GM18907 (cell line): Measurements from ENCODE around the gene SLC26A5.
"Not testable (repeated sequence)": the region's sequence is repeated elsewhere in the genome, so short reads cannot be mapped to it uniquely, and the experiment has no call there.

Source experiments
- ATAC-seq: cut with Tn5 transposase; IDR thresholded peaks from one replicate; pipeline ENCODE4 v1.9.1; 2021; ENCODE audit warnings: mild to moderate bottlenecking, moderate library complexity; ENCODE audit not compliant: unreplicated experiment

The SLC26A5 gene

DNA sequence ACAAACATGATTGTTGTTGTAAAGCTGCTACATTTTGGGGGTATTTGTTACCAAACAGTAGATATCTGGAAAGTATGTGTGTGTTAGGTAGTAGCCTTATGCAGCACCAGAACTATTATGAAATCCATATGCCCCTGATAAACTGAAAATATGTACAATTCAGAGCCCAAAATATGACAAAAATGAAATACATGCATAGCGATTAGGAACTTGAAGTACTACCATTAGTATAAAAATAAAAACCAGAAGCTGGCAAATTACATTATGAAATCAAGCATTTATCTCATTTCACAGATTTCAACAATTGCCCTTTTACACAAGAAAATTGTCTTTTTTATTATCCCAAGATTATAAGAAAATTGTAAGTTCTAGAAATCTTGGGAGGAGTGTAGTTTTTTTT lies 33.9 kb downstream of the SLC26A5 start:
- ATAC-seq: no peak

- not testable (repeated sequence) for ATAC-seq
Observed at GRCh38 chr7:103405789-103406613, 40.0 kb downstream of the SLC26A5 start.

- ATAC-seq: not testable (repeated sequence)
Observed at GRCh38 chr7:103399687-103400086, 46.3 kb downstream of the SLC26A5 start.

DNA sequence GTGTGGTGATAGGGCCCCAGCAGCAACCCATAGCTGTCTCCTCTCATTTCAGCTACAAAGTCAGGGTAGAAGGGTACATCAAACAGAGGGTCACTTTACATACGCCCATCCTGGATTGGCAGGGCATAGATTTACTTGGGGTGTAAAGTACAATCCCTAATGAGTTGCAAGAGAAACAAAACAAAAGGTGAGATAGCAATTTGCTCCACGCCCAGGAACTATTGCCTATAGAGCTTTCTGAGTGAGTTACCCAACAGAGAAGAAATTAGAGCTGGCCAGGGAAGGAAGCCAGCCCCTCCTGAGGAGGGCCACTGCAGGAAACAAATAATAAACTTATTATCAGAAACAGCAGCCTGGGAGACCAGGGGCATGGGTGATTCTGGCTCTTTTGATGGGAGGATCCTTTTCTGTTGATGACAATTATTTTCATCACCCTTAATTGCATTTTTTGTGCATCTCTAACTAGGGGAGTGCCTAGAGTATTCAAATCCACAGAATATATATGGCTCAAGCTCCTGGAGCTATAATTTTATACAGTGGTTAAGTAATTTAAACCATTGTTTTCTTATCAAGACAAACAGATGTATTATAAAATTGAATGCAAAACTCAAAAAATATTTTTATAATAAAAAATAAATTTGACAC lies 47.4 kb downstream of the SLC26A5 start:
- no peak for ATAC-seq

- no peak for ATAC-seq
Observed at GRCh38 chr7:103396471-103396870, 49.5 kb downstream of the SLC26A5 start.

- ATAC-seq: no peak
Observed at GRCh38 chr7:103395071-103395470, 50.9 kb downstream of the SLC26A5 start.

- ATAC-seq: no peak
Observed at GRCh38 chr7:103394566-103394965, 51.4 kb downstream of the SLC26A5 start.

DNA sequence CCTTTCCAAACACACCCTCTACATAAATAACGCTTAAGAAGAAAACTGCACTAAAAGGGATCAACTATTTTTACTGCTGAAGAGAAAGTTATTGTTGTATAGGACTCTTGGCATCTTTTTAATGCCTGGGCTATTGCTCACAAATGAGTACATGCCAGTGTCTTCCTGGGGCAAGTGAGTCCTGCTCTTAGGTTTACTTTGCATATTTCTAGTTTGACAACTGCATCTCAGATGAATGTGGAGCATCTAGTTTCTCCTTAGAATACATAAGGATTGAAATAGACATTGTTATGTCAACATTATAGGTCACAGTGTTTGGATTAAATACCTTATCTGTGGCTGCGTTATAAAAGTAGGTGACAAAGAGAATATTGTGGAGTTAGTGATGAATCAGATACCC lies 54.0 kb downstream of the SLC26A5 start:
- ATAC-seq: no peak

DNA sequence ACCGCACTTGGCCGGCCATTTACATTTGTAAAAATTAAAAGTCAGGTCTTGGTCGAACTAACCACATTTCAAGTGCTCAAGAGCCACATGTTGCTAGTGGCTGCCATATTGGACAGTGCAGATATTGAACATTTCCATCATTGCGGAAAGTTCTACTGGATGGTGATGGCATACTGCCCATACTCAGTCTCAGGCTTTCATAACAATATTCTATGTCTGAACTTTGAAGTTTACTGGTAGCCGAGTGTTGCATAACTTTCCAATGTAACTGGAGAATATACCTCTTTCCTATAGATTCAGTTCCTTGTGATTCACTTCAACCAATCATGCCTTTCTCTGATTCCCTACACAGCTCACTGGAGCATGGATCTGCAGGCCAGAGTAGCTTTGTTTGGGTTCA lies 54.9 kb downstream of the SLC26A5 start:
- no peak for ATAC-seq

DNA sequence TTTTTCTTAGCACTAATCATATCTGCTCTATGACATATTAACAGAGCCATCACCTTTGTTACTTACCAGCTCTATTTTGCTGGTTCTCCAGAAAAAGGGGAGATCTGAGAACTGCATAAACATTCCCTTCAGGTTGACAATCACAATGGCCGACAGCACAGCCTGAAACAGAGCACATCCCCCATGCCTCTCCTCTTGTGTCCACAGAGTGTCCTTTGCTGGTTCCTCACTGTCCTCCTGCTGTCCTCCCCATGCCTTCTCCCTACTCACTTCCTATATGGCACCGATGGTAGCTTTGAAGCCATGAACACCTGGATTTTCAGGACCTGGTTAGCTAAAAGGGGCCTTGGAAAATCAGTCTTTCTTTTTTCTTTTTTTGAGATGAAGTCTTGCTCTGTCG lies 56.7 kb downstream of the SLC26A5 start:
- ATAC-seq: no peak

DNA sequence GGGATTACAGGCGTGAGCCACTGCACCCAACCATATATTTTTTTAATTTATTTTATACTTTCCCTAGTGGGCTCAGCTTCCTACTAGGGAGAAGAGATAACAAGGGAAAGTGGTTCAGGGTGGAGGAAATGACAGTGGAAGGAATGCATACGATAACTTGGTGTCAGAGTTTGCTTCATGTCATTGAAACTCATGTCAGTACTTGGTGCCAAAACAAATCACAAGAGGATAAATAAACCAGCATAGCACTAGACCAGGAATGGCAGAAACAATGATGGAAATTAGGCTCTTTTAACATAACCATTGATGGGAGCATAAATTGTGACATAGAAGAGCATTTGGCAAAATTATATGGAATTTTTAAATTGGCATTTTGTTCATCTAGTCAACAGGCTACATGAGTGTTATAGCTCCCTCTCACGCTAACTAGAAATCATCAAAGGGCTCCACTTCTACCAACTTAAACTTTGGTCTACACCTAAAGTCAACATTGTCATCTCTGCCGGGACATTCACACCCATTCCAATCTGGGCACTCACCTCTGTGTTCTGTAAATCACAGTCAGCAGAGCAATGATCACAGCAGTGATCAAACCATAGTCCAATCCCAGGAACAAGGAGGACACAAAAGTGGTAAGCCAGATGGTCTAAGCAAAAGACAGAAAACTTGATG lies 57.4 kb downstream of the SLC26A5 start:
- no peak for ATAC-seq

GRCh38 chr7:103387242-103387641 lies 58.8 kb downstream of the SLC26A5 start:
- ATAC-seq: no peak

- ATAC-seq: no peak
Observed at GRCh38 chr7:103382032-103382402, 64.0 kb downstream of the SLC26A5 start.

DNA sequence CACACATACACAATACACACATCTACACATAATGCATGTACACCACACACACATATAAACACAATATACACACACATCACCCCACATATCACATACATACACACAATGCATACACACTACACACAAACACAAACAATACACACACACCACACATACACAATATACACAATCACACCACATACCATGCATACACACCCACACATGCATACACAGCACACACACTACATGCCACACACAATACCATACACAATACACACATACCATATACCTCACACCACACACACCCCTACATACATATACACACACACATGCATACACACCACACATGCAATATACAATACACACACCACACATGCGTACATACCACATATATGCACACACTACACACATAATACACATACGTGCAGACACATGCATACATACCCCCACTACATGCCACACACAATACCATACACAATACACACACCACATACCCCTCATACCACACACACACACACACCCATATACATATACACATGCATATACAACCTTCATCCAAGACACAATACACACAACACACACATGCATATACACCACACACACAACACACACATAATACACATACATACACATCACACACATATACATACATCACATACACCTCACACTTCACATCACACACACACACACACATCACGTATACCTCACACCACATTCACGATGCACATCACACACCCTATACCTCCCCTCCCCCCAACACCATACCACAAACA lies 64.6 kb downstream of the SLC26A5 start:
- ATAC-seq: no peak

DNA sequence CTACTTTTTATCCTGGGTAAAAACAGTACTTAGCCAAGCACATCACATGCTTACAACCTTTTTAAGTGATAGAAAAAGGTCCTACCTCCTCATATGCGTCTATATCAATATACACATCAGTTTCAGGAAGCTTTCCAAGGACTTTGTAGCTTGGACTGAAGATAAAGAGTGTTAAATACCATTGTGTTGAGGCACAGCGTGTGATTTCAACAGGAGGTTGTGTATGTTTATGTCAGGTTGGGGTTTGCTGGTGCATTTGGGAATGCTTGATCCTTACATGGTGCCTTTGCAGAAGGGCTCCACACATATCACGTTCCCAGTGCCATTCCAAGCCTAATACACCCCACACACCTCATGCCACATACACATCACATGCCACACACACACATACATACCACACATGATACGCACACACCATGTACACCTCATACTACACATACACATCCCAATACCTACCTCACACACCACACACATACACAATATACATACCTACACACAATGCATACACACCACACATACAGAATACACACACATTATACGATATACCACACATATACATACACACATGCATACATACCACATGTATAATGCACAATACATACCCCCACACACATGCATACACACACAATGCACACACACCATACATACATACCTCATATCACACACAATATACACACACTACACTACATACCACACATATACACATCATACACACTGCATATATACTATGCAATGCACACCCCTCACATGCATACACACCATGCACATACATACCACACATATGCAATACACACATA lies 65.4 kb downstream of the SLC26A5 start:
- no peak for ATAC-seq

- no peak for ATAC-seq
Observed at GRCh38 chr7:103379270-103379975, 66.6 kb downstream of the SLC26A5 start.

- ATAC-seq: no peak
Observed at GRCh38 chr7:103373866-103374643, 72.0 kb downstream of the SLC26A5 start.

GRCh38 chr7:103369432-103369831 lies 76.6 kb downstream of the SLC26A5 start:
- no peak for ATAC-seq

GRCh38 chr7:103349805-103350204 lies 96.2 kb downstream of the SLC26A5 start:
- ATAC-seq: no peak
